Parathyroid adenoma (tissue), 2 donors: Measurements from ENCODE around the gene MYH14.

ENCODE experiments used
- H2AFZ ChIP-seq: fragments of 300-600 bp; sonication (generic); one replicate; pipeline ENCODE4 v1.7.0; 2017; ENCODE audit warnings: antibody characterized with exemption, mild to moderate bottlenecking
- H3K27ac ChIP-seq: fragments of 300-600 bp; sonication (generic); one replicate; pipeline ENCODE4 v1.7.0; 2017
- H3K27me3 ChIP-seq: fragments of 300-600 bp; sonication (generic); one replicate; pipeline ENCODE4 v1.7.0; 2017; ENCODE audit warnings: low read length; ENCODE audit not compliant: control insufficient read depth, insufficient read depth
- H3K36me3 ChIP-seq: fragments of 300-600 bp; sonication (generic); one replicate; pipeline ENCODE4 v1.7.0; 2017; ENCODE audit warnings: low read length; ENCODE audit not compliant: control insufficient read depth, insufficient read depth
- H3K4me1 ChIP-seq: fragments of 300-600 bp; sonication (generic); one replicate; pipeline ENCODE4 v1.7.0; 2017; ENCODE audit warnings: control low read depth
- H3K4me2 ChIP-seq: fragments of 300-600 bp; sonication (generic); one replicate; pipeline ENCODE4 v1.7.0; 2017; ENCODE audit warnings: low read length
- H3K4me3 ChIP-seq: fragments of 300-600 bp; sonication (generic); one replicate; pipeline ENCODE4 v1.7.0; 2017; ENCODE audit warnings: low read depth, low read length
- H3K79me2 ChIP-seq: fragments of 300-600 bp; sonication (generic); one replicate; pipeline ENCODE4 v1.7.0; 2017; ENCODE audit warnings: control low read depth
- H3K9ac ChIP-seq: fragments of 300-600 bp; sonication (generic); one replicate; pipeline ENCODE4 v1.7.0; 2017; ENCODE audit warnings: mild to moderate bottlenecking
- H3K9me3 ChIP-seq: fragments of 300-600 bp; sonication (generic); one replicate; pipeline ENCODE4 v1.7.0; 2017; ENCODE audit warnings: low read length; ENCODE audit not compliant: control insufficient read depth
- TF ChIP-seq, protein P1 (sequence below): fragments of 300-600 bp; sonication (generic); IDR thresholded peaks from one replicate; pipeline ENCODE4 v1.7.0; 2017; ENCODE audit warnings: antibody characterized with exemption, mild to moderate bottlenecking
- donor health status: primary hyperparathyroidism.

Gene MYH14

DNA sequence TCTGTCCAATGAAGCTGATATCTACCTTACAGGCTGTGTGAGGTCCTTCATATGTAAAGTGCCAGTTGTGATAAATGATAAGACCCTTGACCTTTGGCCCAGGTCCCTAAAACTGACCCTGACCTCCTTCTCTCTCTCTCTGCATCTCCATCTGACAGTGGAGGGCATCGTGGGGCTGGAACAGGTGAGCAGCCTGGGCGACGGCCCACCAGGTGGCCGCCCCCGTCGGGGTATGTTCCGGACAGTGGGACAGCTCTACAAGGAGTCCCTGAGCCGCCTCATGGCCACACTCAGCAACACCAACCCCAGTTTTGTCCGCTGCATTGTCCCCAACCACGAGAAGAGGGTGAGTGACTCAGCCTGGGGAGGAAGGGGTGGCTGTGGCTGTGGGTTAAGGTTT is 53.7 kb downstream of the MYH14 start:
- Histone ChIP-seq H3K4me2 (no peak overlapping the region), H3K4me1 (no peaks in the 10 kb centered on the region), H3K9me3 (no peaks in the 10 kb centered on the region), H2AFZ (no peak overlapping the region), H3K36me3 (no peaks in the 10 kb centered on the region), H3K27me3 (no peaks in the 10 kb centered on the region), H3K79me2 (no peaks in the 10 kb centered on the region), H3K4me3 (no peak overlapping the region), H3K27ac (no peak overlapping the region), H3K9ac (no peak overlapping the region)
- TF ChIP-seq, protein P1, sequence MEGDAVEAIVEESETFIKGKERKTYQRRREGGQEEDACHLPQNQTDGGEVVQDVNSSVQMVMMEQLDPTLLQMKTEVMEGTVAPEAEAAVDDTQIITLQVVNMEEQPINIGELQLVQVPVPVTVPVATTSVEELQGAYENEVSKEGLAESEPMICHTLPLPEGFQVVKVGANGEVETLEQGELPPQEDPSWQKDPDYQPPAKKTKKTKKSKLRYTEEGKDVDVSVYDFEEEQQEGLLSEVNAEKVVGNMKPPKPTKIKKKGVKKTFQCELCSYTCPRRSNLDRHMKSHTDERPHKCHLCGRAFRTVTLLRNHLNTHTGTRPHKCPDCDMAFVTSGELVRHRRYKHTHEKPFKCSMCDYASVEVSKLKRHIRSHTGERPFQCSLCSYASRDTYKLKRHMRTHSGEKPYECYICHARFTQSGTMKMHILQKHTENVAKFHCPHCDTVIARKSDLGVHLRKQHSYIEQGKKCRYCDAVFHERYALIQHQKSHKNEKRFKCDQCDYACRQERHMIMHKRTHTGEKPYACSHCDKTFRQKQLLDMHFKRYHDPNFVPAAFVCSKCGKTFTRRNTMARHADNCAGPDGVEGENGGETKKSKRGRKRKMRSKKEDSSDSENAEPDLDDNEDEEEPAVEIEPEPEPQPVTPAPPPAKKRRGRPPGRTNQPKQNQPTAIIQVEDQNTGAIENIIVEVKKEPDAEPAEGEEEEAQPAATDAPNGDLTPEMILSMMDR = no peak

- no peaks in the 10 kb centered on the region for H3K9me3 ChIP-seq
- H2AFZ ChIP-seq = no peak overlapping the region
- no peaks in the 10 kb centered on the region for H3K4me1 ChIP-seq
- no peaks in the 10 kb centered on the region for H3K36me3 ChIP-seq
- no peak overlapping the region for H3K27ac ChIP-seq
- H3K9ac ChIP-seq = no peak overlapping the region
- no peak overlapping the region for H3K4me2 ChIP-seq
- H3K4me3 ChIP-seq = no peak overlapping the region
- no peaks in the 10 kb centered on the region for H3K27me3 ChIP-seq
- no peaks in the 10 kb centered on the region for H3K79me2 ChIP-seq
- TF ChIP-seq, protein P1 = peak; percentile 50
These were observed 55.5 kb downstream of the MYH14 start for GRCh38 chr19:50258918-50259372.

- no peak overlapping the region for H2AFZ ChIP-seq
- no peak overlapping the region for H3K9ac ChIP-seq
- TF ChIP-seq, protein P1 = no peak
- H3K4me1 ChIP-seq = no peaks in the 10 kb centered on the region
- no peaks in the 10 kb centered on the region for H3K36me3 ChIP-seq
- no peaks in the 10 kb centered on the region for H3K27me3 ChIP-seq
- H3K79me2 ChIP-seq = no peaks in the 10 kb centered on the region
- no peak overlapping the region for H3K4me3 ChIP-seq
- H3K4me2 ChIP-seq = no peak overlapping the region
- no peaks in the 10 kb centered on the region for H3K9me3 ChIP-seq
- no peak overlapping the region for H3K27ac ChIP-seq
These were observed 58.1 kb downstream of the MYH14 start for GRCh38 chr19:50261446-50261970.

DNA sequence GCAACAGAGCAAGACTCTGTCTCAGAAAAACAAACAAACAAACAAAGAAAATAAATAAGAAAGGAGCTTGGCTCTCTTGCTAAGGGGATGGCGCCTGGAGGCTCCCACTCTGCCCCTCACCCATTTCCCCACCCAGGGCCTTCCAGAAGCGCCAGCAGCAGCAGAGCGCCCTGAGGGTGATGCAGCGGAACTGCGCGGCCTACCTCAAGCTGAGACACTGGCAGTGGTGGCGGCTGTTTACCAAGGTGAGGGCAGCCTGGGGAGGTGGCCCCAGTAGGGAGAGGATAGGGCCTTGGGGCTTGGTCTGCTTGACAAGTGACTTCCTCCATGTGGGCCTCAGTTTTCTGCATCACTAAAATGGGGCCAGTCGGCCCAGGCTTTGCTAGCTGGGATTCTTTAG is 59.8 kb downstream of the MYH14 start:
- Histone ChIP-seq H3K9me3 (no peaks in the 10 kb centered on the region), H3K27me3 (no peaks in the 10 kb centered on the region), H3K4me2 (no peak overlapping the region), H2AFZ (no peak overlapping the region), H3K4me1 (no peaks in the 10 kb centered on the region), H3K79me2 (no peaks in the 10 kb centered on the region), H3K4me3 (no peak overlapping the region), H3K36me3 (no peaks in the 10 kb centered on the region), H3K27ac (no peak overlapping the region), H3K9ac (no peak overlapping the region)
- TF ChIP-seq, protein P1 = no peak

DNA sequence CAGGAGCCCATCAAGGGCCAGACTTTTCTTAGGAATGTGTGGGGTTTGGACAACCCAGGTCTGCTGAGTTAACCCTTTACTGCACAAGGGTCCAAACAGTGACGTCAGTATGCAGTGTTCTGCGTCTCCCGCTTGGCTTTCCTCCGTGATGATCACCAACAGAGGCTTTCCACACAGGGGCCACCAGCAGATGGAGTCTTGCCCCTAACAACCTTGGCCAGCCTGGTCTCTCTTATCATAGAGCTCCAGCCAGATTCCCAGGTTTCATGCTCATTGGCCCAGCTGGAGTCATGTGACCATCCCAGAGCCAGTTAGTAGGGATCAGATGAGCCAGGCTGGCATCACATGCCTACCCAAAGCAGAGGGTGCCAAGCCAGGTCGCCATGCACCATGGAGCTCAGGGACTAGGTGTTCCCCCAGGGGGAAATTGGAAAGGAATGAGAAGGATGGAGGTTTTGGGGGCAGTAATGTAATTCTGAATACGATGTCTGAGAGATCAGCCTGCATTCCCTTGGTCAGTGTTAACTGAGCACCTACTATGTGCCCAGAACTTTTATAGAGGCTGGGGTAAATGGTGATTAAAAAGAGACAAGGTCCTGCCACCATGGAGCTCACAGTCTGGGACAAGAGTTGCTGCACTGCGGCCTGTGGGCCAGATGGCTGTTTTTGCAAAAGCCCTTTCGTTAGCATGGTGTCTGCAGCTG is 61.2 kb downstream of the MYH14 start:
- Histone ChIP-seq H3K36me3 (no peaks in the 10 kb centered on the region), H3K9ac (no peak overlapping the region), H3K9me3 (no peaks in the 10 kb centered on the region), H3K4me1 (no peaks in the 10 kb centered on the region), H3K4me3 (no peak overlapping the region), H3K27me3 (no peaks in the 10 kb centered on the region), H3K79me2 (no peaks in the 10 kb centered on the region), H2AFZ (no peak overlapping the region), H3K4me2 (no peak overlapping the region), H3K27ac (no peak overlapping the region)
- TF ChIP-seq, protein P1 = no peak
